ENCODE data around the gene SNAPC3. TPM values are rescaled to one million over a fixed set of nuclear protein-coding genes. Genes with fewer than 3 reads are reported as not detected.
A peak's percentile ranks its signal among the peaks of the same experiment; 100 is the strongest.
"Not testable (repeated sequence)": the region's sequence is repeated elsewhere in the genome, so short reads cannot be mapped to it uniquely, and the experiment has no call there.

SNAPC3 gene
- polyA plus RNA-seq (ENCODE audit: insufficient read length in 3 of 3), result 10 to 100 TPM; 39.1 to 52.1 (median 45.2) TPM
- long read RNA-seq, donor 1, full-length matches to known transcripts, result 7 of 238 reads
- long read RNA-seq, donor 1, partial matches to known transcripts, result 218 of 238 reads
- long read RNA-seq, donor 1, other reads (novel, unspliced or antisense), result 13 of 238 reads
- long read RNA-seq, donor 2, full-length matches to known transcripts, result 7 of 187 reads
- long read RNA-seq, donor 2, partial matches to known transcripts, result 180 of 187 reads
- long read RNA-seq, donor 2, other reads (novel, unspliced or antisense), result 0 of 187 reads
- long read RNA-seq, donor 3, full-length matches to known transcripts, result 8 of 295 reads
- long read RNA-seq, donor 3, partial matches to known transcripts, result 263 of 295 reads
- long read RNA-seq, donor 3, other reads (novel, unspliced or antisense), result 24 of 295 reads
- long read RNA-seq, donor 4, full-length matches to known transcripts, result 12 of 29 reads
- long read RNA-seq, donor 4, partial matches to known transcripts, result 17 of 29 reads
- long read RNA-seq, donor 4, other reads (novel, unspliced or antisense), result 0 of 29 reads
- long read RNA-seq, donor 5, result 0 reads
- long read RNA-seq, donor 6, full-length matches to known transcripts, result 19 of 284 reads
- long read RNA-seq, donor 6, partial matches to known transcripts, result 252 of 284 reads
- long read RNA-seq, donor 6, other reads (novel, unspliced or antisense), result 13 of 284 reads
- long read RNA-seq, donor 7, full-length matches to known transcripts, result 14 of 14 reads
- long read RNA-seq, donor 7, partial matches to known transcripts, result 0 of 14 reads
- long read RNA-seq, donor 7, other reads (novel, unspliced or antisense), result 0 of 14 reads
- long read RNA-seq, donor 8, full-length matches to known transcripts, result 13 of 13 reads
- long read RNA-seq, donor 8, partial matches to known transcripts, result 0 of 13 reads
- long read RNA-seq, donor 8, other reads (novel, unspliced or antisense), result 0 of 13 reads
- long read RNA-seq, donor 9, full-length matches to known transcripts, result 5 of 5 reads
- long read RNA-seq, donor 9, partial matches to known transcripts, result 0 of 5 reads
- long read RNA-seq, donor 9, other reads (novel, unspliced or antisense), result 0 of 5 reads
- long read RNA-seq, donor 10, full-length matches to known transcripts, result 10 of 204 reads
- long read RNA-seq, donor 10, partial matches to known transcripts, result 194 of 204 reads
- long read RNA-seq, donor 10, other reads (novel, unspliced or antisense), result 0 of 204 reads
- long read RNA-seq, donor 11, full-length matches to known transcripts, result 10 of 10 reads
- long read RNA-seq, donor 11, partial matches to known transcripts, result 0 of 10 reads
- long read RNA-seq, donor 11, other reads (novel, unspliced or antisense), result 0 of 10 reads
- long read RNA-seq, donor 12, full-length matches to known transcripts, result 3 of 113 reads
- long read RNA-seq, donor 12, partial matches to known transcripts, result 105 of 113 reads
- long read RNA-seq, donor 12, other reads (novel, unspliced or antisense), result 5 of 113 reads
- long read RNA-seq, donor 13, result 0 reads
- long read RNA-seq, donor 14, full-length matches to known transcripts, result 14 of 14 reads
- long read RNA-seq, donor 14, partial matches to known transcripts, result 0 of 14 reads
- long read RNA-seq, donor 14, other reads (novel, unspliced or antisense), result 0 of 14 reads
- long read RNA-seq, donor 15, partial matches to known transcripts, result 0 of 1 reads
- long read RNA-seq, donor 15, other reads (novel, unspliced or antisense), result 0 of 1 reads
- long read RNA-seq, donor 16, full-length matches to known transcripts, result 30 of 702 reads
- long read RNA-seq, donor 16, partial matches to known transcripts, result 623 of 702 reads
- long read RNA-seq, donor 16, other reads (novel, unspliced or antisense), result 49 of 702 reads

DNA sequence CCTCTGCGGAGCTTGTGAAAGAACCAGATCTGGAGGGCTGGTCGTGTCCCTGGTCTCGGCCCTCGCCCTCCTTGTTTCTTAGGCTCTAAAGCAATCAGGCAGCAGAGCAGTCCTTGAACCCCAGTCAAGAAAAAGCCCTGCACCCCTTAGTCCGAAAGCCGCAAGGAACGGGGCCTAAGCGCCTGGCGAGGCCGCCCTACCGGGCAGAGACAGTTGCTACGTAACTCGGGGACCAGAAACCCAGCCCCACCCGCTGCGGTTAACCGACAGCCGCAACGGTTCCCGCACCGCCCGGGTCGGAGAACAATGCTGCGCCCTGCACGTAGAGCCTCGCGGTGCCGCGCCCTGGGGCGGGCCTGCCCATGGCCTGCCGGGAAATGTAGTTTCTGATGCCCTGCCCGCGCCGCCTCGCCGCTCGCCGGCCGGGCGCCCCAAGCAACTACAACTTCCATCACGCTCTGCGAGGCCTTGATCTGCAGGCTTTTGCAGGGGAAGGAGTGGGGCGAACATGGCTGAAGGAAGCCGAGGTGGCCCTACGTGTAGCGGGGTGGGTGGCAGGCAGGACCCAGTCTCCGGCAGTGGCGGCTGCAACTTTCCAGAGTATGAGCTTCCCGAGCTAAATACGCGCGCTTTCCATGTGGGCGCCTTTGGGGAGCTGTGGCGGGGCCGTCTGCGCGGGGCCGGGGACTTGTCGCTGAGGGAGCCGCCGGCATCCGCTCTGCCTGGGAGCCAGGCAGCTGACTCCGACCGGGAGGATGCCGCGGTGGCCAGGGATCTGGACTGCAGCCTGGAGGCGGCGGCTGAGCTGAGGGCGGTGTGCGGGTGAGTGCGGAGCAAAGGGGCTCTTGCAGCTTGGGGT is at the start of gene SNAPC3:
TSS of gene SNAPC3 (plus strand) at position 505 of the 859 bp plus-strand sequence. CDS start at position 509, 4 bp downstream.
- peak; percentile 82 to 95 (median 92) for DNase-seq (ENCODE audit: extremely low read depth in 1 of 11, low read depth in 9 of 11, low spot score in 4 of 11)

DNA sequence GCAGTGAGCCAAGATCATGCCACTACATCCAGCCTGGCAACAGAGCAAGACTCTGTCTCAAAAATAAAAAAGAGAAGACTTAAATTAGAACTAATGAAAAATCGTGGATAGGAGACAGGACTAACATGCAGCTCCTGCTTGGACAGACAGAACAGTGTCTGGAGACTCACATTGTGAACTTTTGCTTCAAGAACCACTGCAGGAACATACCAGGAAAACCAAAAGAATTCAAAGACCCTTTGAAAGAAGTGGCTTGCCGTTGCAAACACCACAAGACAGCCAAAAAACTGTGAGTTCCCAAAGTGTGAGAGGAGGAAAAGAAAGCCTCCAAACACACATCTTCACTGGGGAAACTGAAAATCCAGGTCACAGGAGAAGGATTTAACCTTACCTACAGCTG is 48.8 kb upstream of the SNAPC3 start:
- DNase-seq (ENCODE audit: extremely low read depth in 1 of 11, low read depth in 9 of 11, low spot score in 4 of 11), result no peak

DNA sequence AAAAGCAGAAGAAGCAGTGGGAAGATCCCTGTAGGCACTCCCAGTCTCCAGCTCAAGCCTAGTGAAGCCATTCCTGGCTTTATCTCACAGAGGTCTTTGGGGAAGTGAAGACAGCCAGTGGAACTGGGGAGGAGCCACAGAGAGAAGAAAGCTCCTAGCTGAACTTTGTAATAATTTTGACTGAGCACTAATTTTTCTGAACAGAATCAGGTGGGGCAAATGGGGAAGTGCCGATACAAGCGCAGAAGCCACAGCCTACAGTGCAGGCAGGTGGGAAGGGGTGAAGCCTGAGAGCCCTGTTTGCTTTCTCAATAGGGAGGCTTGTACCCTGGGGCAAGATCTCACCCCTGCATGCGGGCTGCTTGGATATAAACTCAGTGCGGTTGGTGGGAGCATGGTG is 48.4 kb upstream of the SNAPC3 start:
- no peak for DNase-seq (ENCODE audit: extremely low read depth in 1 of 11, low read depth in 9 of 11, low spot score in 4 of 11)

DNA sequence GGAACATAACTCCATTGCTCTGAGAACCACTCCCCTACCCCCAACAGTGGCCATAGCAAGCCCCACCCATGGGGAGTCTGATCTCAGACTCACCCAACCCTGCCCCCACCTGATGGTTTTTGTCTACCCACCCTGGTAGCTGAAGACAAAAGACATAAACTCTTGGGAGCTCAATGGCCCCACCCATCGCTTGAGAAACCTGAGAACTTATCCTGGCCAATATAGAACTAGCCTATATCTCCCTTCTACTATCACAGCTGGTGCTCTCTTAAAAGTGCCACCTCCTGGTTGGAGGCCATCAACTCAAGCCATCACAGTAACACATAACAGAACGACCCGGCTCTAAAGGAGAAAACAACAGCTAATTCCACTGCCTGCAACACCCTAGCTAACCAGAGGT is 47.9 kb upstream of the SNAPC3 start:
- DNase-seq (ENCODE audit: extremely low read depth in 1 of 11, low read depth in 9 of 11, low spot score in 4 of 11), result no peak

DNA sequence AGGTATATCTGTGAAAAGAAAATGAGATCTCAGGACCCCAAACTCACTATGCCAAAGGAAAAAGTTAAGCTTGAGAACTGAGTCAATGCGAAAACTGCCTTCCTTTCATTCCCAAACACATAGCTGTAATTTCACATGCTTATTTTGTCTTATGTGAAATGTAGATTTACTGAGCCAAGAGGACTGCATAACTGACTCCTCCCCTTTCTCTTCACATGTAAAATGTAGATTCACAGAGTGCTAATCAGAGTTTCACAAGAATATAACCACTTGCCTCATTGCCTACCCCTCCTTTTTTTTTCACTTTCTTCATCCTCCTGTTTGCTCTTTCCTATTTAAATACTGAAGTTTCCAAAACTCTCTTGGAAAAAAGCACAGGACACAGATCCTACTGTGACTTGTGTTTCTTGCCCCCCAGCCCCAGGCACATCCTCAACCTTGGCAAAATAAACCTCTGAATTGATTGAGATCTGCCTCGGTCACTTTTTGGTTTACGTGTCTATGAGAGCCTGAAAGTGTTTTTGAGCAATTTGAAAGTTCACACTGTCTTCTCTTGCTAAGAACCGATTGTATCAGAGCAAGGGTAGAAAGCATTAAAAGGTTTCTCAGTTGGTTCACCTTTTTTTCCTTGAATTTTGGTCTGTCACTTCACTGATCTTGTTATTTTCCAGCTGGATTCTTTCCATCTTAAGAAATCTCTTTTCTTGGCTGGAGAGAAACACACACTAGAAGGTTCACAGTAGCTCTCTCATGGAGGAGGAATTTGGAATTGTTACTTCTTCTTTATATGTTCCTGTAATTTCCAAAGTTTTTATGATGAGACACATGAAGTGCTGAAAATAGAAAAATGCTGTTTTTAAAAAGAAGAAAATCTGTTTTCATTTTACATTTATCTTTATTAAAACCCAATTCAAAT is 44.8 kb upstream of the SNAPC3 start:
- DNase-seq (ENCODE audit: extremely low read depth in 1 of 11, low read depth in 9 of 11, low spot score in 4 of 11), result no peak

DNA sequence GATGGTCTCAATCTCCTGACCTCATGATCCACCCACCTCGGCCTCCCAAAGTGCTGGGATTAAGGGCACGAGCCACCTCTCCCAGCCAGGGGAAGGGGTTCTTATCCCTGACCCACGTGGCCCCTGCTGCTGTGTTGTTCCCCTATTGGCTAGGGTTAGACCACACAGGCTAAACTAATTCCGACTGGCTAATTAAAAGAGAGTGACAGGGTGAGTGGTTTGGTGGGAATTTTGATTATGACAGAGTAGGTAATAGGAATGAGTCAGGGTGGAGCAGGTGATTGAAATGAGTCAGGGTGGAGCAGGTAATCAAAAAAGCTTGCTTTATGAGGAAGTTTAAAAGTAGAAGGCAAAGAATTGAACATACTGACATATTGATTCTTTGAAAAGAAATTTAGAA is 43.4 kb upstream of the SNAPC3 start:
- not testable (repeated sequence) for DNase-seq (ENCODE audit: extremely low read depth in 1 of 11, low read depth in 9 of 11, low spot score in 4 of 11)

DNA sequence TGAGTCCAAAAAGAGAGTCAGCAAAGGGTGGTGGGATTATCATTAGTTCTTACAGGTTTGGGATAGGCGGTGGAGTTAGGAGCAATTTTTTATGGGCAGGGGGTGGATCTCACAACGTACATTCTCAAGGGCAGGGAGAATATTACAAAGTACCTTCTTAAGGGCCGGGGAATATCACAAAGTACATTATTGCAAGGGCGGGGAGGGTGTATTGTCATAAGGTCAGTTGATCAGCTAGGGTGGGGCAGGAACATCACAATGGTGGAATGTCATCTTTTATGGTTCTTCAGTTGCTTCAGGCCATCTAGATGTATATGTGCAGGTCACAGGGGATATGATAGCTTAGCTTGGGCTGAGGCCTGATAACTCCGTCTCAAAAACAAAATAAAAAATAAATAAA is 42.8 kb upstream of the SNAPC3 start:
- not testable (repeated sequence) for DNase-seq (ENCODE audit: extremely low read depth in 1 of 11, low read depth in 9 of 11, low spot score in 4 of 11)

DNA sequence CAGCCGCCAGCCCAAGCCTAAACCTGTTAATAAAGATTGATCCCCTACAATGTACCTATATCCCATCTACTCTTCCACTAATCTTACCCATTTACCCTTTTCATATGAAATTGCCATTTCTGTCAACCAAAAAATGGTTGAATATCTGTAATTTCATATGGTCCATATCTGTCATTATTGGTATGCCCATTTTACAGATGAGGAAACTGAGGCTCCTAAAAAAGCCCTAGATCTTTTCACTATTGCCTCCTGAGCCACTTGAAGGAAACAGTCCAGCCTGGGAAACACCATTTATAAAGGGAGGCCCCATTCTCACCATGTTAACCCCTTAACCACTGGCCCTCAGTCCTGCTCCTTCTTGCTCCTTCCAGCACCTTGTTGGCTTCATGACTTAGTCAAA is 41.2 kb upstream of the SNAPC3 start:
- no peak for DNase-seq (ENCODE audit: extremely low read depth in 1 of 11, low read depth in 9 of 11, low spot score in 4 of 11)

DNA sequence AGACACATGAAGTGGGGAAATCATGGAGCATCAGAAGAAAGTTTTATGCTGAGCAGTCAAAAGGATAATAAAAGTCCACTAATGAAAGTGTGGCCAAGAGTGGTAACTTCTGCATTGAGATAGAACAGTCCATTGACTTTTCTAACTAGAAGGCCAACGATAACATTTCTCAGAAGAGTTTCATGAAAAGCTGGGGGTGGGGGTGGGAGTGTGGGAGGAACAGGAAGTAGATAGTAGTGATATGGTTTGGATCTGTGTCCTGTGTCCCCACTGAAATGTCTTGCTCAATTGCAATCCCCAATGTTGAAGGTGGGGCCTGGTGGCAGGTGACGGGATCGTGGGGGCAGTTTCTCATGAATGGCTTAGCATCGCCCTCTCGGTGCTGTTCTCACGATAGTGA is 36.2 kb upstream of the SNAPC3 start:
- DNase-seq (ENCODE audit: extremely low read depth in 1 of 11, low read depth in 9 of 11, low spot score in 4 of 11), result no peak

DNA sequence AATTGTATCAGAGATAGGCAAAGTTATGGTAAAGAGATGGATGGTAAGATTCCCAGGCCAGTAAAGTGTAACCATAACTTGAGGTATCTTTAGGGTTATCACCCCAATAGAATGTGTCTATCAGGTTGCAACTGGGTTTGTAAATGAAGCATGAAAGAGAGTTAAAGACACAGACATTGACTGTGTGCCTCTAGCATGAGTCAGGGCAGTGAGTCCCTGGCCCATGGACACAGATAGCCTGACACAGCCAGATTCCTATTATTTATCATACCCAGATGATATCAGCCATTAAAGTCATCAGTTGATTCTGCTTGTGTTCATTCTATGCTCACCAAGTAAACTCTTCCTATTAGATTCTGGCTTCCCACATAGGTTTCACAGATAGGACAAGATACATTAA is 33.5 kb upstream of the SNAPC3 start:
- no peak for DNase-seq (ENCODE audit: extremely low read depth in 1 of 11, low read depth in 9 of 11, low spot score in 4 of 11)

DNA sequence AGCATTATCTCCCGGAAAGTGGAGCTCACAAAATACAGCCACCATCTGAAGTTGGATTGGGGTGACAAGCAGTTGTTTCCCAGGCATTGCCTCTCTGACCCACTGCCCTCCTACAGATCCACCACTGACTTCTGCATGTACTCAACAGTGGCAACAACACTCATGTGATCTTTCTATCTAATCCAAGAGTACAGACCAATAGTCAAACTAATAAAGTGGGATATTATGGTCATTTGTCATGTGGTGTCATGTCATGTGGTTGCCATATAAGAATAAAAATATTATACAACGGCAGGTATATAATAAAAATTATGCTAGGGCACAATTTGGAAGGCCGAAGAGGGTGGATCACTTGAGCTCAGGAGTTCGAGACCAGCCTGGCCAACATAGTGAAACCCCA is 33.0 kb upstream of the SNAPC3 start:
- DNase-seq (ENCODE audit: extremely low read depth in 1 of 11, low read depth in 9 of 11, low spot score in 4 of 11), result no peak

DNA sequence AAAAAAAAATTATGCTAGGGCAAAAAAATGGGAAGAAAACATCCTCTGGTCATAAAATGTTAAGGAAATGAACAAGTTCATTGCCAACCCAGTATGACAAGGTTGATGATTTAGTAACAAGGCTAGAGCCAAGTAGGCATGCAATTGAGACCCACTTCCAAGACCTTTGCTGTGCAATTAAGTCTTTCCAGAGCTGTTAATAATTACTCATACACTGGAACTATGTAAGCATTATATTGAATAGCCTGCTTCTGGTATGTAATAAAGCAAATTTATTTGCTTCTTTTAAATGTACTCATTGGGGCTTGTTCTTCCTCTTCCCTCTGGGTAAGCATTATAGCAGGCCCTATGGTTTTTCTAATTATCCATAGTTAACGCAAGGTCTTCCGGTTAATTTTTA is 32.5 kb upstream of the SNAPC3 start:
- DNase-seq (ENCODE audit: extremely low read depth in 1 of 11, low read depth in 9 of 11, low spot score in 4 of 11), result no peak

DNA sequence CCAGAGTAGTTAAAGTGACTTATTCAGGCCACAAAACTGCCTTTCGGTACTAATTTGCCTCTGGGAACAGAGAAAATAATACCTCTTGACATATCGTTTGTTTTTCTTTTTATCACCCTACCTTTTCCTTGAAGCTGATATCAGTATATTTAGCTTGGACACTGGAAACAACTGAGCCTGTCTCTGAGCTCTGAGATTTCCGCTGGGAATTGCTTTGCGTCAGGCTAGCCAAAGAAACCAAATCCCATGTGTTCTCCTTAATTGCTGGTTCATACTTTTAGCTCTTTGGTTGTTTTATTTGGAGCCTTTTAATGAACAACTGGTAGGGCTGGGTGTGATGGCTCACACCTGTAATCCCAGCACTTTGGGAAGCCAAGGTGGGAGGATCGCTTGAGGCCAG is 30.3 kb upstream of the SNAPC3 start:
- no peak for DNase-seq (ENCODE audit: extremely low read depth in 1 of 11, low read depth in 9 of 11, low spot score in 4 of 11)

DNA sequence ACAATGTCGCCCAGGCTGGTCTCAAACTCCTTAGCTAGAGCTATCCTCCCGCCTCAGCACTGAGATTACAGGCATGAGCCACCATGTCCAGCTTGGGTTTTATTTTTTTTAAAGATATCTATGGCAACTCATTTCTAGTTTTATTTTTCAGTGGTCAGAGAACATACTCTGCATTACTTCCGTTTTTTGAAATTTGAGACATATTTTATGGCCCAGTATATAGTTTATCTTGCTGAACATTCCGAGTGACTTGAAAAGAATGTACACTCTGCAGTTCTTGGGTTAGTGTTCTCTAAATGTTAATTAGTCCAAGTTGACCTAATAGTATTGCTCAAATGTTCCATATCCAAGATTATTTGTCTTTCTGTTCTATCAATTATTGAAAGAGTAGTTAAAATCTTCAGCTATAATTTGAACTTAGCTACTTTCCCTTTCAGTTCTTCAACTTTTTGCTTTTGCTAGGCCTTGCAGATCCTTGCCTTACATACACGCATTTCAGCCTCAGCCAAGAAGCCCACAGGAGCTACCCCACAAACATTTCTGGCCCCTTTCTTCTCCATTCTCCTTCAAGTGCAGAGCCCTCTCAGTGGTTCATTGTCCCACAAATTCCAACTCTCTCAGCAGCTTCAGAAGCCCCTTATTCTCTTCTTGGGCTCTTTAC is 22.3 kb upstream of the SNAPC3 start:
- peak in 1 of 11 donors; percentile 23 for DNase-seq (ENCODE audit: extremely low read depth in 1 of 11, low read depth in 9 of 11, low spot score in 4 of 11)

DNA sequence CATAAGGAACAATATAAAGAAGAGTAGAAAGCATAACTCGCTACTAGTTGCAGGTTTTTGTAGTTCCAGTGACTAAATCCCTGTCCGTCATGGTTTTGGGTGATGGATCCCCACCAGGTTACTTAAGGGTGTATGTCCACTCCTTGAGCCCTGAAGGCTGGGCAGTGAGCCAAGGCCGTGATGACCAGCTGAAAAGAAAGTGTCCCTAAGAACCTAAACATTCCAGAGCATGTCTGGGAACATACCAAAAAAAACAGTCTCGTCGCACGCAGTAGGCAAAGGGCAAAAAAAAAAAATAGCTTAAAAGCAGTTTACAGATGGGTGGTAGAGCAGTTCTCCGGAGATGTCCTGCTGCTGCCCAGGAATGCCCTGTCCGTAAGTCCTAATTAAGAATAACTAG is 21.4 kb upstream of the SNAPC3 start:
- DNase-seq (ENCODE audit: extremely low read depth in 1 of 11, low read depth in 9 of 11, low spot score in 4 of 11), result peak in 1 of 11 donors; percentile 22

DNA sequence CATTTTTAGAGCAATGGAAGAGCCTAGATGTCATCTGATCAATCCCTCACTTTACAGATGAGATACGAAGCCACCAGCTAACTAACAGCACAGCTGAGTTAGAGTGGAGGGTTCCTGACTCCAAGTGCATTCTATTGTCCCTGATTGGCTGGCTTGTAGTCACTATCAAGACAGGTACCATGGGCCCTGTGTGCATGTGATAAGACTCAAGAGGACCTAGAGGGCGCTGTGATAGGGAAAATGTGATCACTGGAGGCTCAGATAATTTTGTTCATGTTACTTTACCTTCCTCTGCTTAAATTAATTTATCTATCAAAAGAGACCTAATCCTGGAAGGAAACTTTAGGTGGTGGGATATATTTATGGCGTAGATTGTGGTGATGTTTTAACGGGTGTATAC is 19.5 kb upstream of the SNAPC3 start:
- DNase-seq (ENCODE audit: extremely low read depth in 1 of 11, low read depth in 9 of 11, low spot score in 4 of 11), result no peak
